HCT116 (cell line): Measurements from ENCODE around the gene CELA3B. TPM values are rescaled to one million over a fixed set of nuclear protein-coding genes. Genes with fewer than 3 reads are reported as not detected.
"Not testable (repeated sequence)": the region's sequence is repeated elsewhere in the genome, so short reads cannot be mapped to it uniquely, and the experiment has no call there.

Experiments used
- ATAC-seq: fragments of 200-7000 bp; cut with Tn5 transposase; 2 replicates; pipeline ENCODE4 v1.9.1; 2020; ENCODE audit warnings: mild to moderate bottlenecking, moderate library complexity
- BruUV-seq: library from RNA; stranded (reverse); fragments of 400-500 nt; replicated peaks from 2 replicates; lab custom pipeline; 2021; lab: Mats Ljungman, UMichigan
- CTCF ChIA-PET: fragments of 300-600 bp; sonication (Branson Sonifier 250); formaldehyde crosslinking; loops from one replicate; lab custom pipeline; 2021; ENCODE audit warnings: antibody characterized with exemption; lab: Charles Lee
- POLR2A ChIA-PET: fragments of 300-600, 350-600 bp; sonication (Branson Sonifier 250); formaldehyde crosslinking; loops from one replicate; lab custom pipeline; 2021; ENCODE audit warnings: antibody characterized with exemption; lab: Charles Lee
- RAD21 ChIA-PET, 2 experiments: fragments of 300-600 bp; sonication (Branson Sonifier 250); formaldehyde crosslinking; loops; one replicate each; lab custom pipeline; 2023; ENCODE audit warnings: low total read pairs in 2 of 2; ENCODE audit not compliant: uncharacterized antibody in 2 of 2, unreplicated experiment in 2 of 2, low non-redundant PET in 1 of 2; lab: Charles Lee
- DNase-seq: peaks from one replicate; pipeline ENCODE4 v3.0.0-alpha.2; 2010; ENCODE audit warnings: low read depth, low spot score
- H2AFZ ChIP-seq: fragments of 200-600 bp; shearing (Covaris generic), sonication (generic); 2 replicates; pipeline ENCODE4 v1.6.1; 2017; ENCODE audit warnings: low read depth, mixed run types, mixed read lengths, antibody characterized with exemption, low read length; ENCODE audit not compliant: poor library complexity, severe bottlenecking
- H3K27ac ChIP-seq: 2 replicates; pipeline ENCODE4 v1.5.1; 2012; ENCODE audit warnings: low read depth, low read length
- H3K27me3 ChIP-seq: fragments of 200-600 bp; sonication (generic); 2 replicates; pipeline ENCODE4 v1.6.1; 2016; ENCODE audit warnings: mixed run types, low read length, mixed read lengths; ENCODE audit not compliant: insufficient read depth
- H3K36me3 ChIP-seq, 2 experiments: fragments of 200-500 bp in 1 of 2; fragments of 200-600 bp in 1 of 2; sonication (Bioruptor generic) in 1 of 2; sonication (generic) in 1 of 2; 2 replicates each; pipeline versions ENCODE4 v1.5.1 to v1.6.1; 2014 to 2016; ENCODE audit warnings: low read length in 2 of 2, inconsistent platforms in 1 of 2, mixed read lengths in 1 of 2, mixed run types in 1 of 2; ENCODE audit not compliant: insufficient read depth in 2 of 2, control insufficient read depth in 1 of 2
- H3K4me1 ChIP-seq, 2 experiments: fragments of 200-600 bp in 1 of 2; sonication (generic) in 1 of 2; 2 replicates each; pipeline versions ENCODE4 v1.5.1 to v1.6.1; 2012 to 2017; ENCODE audit warnings: low read length in 2 of 2, inconsistent platforms in 1 of 2, mild to moderate bottlenecking in 1 of 2, mixed read lengths in 1 of 2, mixed run types in 1 of 2, moderate library complexity in 1 of 2; ENCODE audit not compliant: insufficient read depth in 2 of 2, control insufficient read depth in 1 of 2
- H3K4me2 ChIP-seq: fragments of 200-600 bp; sonication (generic); 2 replicates; pipeline ENCODE4 v1.6.1; 2017; ENCODE audit warnings: mixed run types, low read length, mixed read lengths
- H3K4me3 ChIP-seq, 2 experiments: fragments of 200-600 bp in 1 of 2; sonication (generic) in 1 of 2; replicated peaks in 1 of 2; 2 replicates each; pipeline ENCODE4 v1.5.1; 2011 to 2016; ENCODE audit warnings: low read length in 2 of 2, control low read depth in 1 of 2, low read depth in 1 of 2, mild to moderate bottlenecking in 1 of 2, mixed read lengths in 1 of 2, mixed run types in 1 of 2
- H3K79me2 ChIP-seq: fragments of 200-600 bp; sonication (generic); 2 replicates; pipeline ENCODE4 v1.6.1; 2017; ENCODE audit warnings: mild to moderate bottlenecking, mixed run types, low read length, moderate library complexity, mixed read lengths; ENCODE audit not compliant: insufficient read depth
- H3K9ac ChIP-seq: fragments of 200-600 bp; sonication (generic); 2 replicates; pipeline ENCODE4 v1.6.1; 2016; ENCODE audit warnings: low read length, mixed read lengths
- H3K9me2 ChIP-seq: fragments of 200-600 bp; sonication (generic), shearing (Covaris generic); 2 replicates; pipeline ENCODE4 v1.6.1; 2017; ENCODE audit warnings: mixed run types, mild to moderate bottlenecking, moderate library complexity; ENCODE audit not compliant: insufficient read depth
- H3K9me3 ChIP-seq, 2 experiments: fragments of 200-500 bp in 1 of 2; fragments of 200-600 bp in 1 of 2; sonication (Bioruptor generic) in 1 of 2; sonication (generic) in 1 of 2; 2 replicates each; pipeline ENCODE4 v1.6.1; 2014 to 2017; ENCODE audit warnings: low read length in 2 of 2, mixed read lengths in 2 of 2, inconsistent platforms in 1 of 2, low read depth in 1 of 2, mild to moderate bottlenecking in 1 of 2, mixed run types in 1 of 2, moderate library complexity in 1 of 2; ENCODE audit not compliant: control insufficient read depth in 1 of 2, insufficient read depth in 1 of 2
- H4K20me1 ChIP-seq: fragments of 200-600 bp; sonication (generic), shearing (Covaris generic); 2 replicates; pipeline ENCODE4 v1.6.1; 2017; ENCODE audit warnings: mixed run types, mild to moderate bottlenecking, moderate library complexity; ENCODE audit not compliant: insufficient read depth
- CTCF ChIP-seq, 3 experiments: fragments of 200-600 bp in 1 of 3; sonication (generic) in 1 of 3; IDR thresholded peaks in 2 of 3; conservative IDR thresholded peaks in 1 of 3; 2 replicates each; pipeline ENCODE4 v1.5.1; 2012 to 2017; ENCODE audit warnings: low read depth in 2 of 3, low read length in 2 of 3, antibody characterized with exemption in 1 of 3, borderline replicate concordance in 1 of 3, control low read depth in 1 of 3, mild to moderate bottlenecking in 1 of 3, mixed read lengths in 1 of 3, mixed run types in 1 of 3, moderate library complexity in 1 of 3; ENCODE audit not compliant: insufficient read depth in 1 of 3
- RAD21 ChIP-seq: IDR thresholded peaks from 2 replicates; pipeline ENCODE4 v1.6.1; 2012; ENCODE audit warnings: low read depth, mild to moderate bottlenecking
- intact Hi-C: fragments of 100-400 bp; cut with micrococcal nuclease; formaldehyde crosslinking; loops from 2 replicates; pipeline ENCODE4 v1.10.0; 2022
- total RNA-seq: library from RNA; stranded (reverse); gene quantifications from one replicate; pipeline ENCODE4 v1.2.1, GENCODE V29; 2021; ENCODE audit not compliant: unreplicated experiment

CELA3B gene
- total RNA-seq, 1 experiment from 2014 or later = 5.3 TPM

GRCh38 chr1:22003959-22004358 lies 27.1 kb downstream of the CELA3B start:
- not testable (repeated sequence) for H3K4me2 ChIP-seq

GRCh38 chr1:22005261-22006149 lies 28.7 kb downstream of the CELA3B start:
- H3K79me2 ChIP-seq, H2AFZ ChIP-seq, H3K9me2 ChIP-seq, RAD21 ChIA-PET, H4K20me1 ChIP-seq, H3K4me2 ChIP-seq, intact Hi-C loops, H3K9ac ChIP-seq, H3K4me1 ChIP-seq, H3K4me3 ChIP-seq, H3K27ac ChIP-seq, H3K27me3 ChIP-seq, H3K36me3 ChIP-seq, H3K9me3 ChIP-seq, BruUV-seq: not testable (repeated sequence)
- TF ChIP-seq RAD21 (peak; percentile 58), CTCF (IDR thresholded peaks at IDR 0.05 in 2 of 3, conservative IDR thresholded peaks at IDR 0.05 in 1 of 3; ENCODE audit: borderline replicate concordance in 1 of 3, insufficient read depth in 1 of 3, low read depth in 2 of 3, low read length in 2 of 3) (peak; percentile 48 to 56 (median 55); a peak in 5 of 6 replicates)
- DNase-seq = peak; percentile 51
- ATAC-seq = peak; percentile 99
- ChIA-PET POLR2A (interaction anchor here (1.1 kb wide), 1 partner anchor 25 kb away, joined by 3 read pairs; no protein-coding TSS in a partner anchor), CTCF (interaction anchor here (1.4 to 1.7 kb wide), 2 partner anchors 23 to 27 kb away, joined by 5 to 15 read pairs; no protein-coding TSS in a partner anchor)

More at GRCh38 chr1:22003959-22004358, 27.1 kb downstream of the CELA3B start:
- H4K20me1 ChIP-seq, H3K79me2 ChIP-seq, H3K36me3 ChIP-seq, H3K27me3 ChIP-seq, POLR2A ChIA-PET, RAD21 ChIA-PET, H2AFZ ChIP-seq, H3K9me3 ChIP-seq, H3K9me2 ChIP-seq, H3K4me3 ChIP-seq, intact Hi-C loops, H3K9ac ChIP-seq, H3K27ac ChIP-seq, H3K4me1 ChIP-seq, DNase-seq, BruUV-seq, ATAC-seq: not testable (repeated sequence)
- CTCF ChIA-PET = interaction anchor here (1.0 to 1.7 kb wide), 3 partner anchors 21 to 632 kb away, joined by 3 to 5 read pairs (median 3); no protein-coding TSS in a partner anchor

DNA sequence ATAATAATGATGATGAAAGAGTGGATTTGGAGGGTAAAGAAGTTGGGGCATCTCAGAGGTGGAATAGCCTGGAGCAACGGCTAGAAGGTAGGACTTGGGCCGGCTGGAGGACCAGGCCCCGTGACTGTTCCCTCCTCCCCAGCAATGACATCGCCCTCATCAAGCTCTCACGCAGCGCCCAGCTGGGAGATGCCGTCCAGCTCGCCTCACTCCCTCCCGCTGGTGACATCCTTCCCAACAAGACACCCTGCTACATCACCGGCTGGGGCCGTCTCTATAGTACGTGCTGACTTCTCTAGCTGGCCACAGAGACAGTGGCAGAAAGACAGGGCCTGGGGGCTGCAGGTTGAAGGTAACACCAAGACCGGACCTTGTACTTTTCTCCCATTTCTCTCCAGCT lies 29.9 kb downstream of the CELA3B start:
- intact Hi-C loops, POLR2A ChIA-PET: not testable (repeated sequence)

More for the DNA sequence above, 29.9 kb downstream of the CELA3B start:
- H3K9me3 ChIP-seq, H3K9ac ChIP-seq, RAD21 ChIA-PET, H4K20me1 ChIP-seq, H3K79me2 ChIP-seq, H3K4me3 ChIP-seq, H3K4me1 ChIP-seq, H3K27ac ChIP-seq, DNase-seq, BruUV-seq, H3K9me2 ChIP-seq, CTCF ChIA-PET, H3K4me2 ChIP-seq, H3K36me3 ChIP-seq, ATAC-seq, H3K27me3 ChIP-seq, H2AFZ ChIP-seq: not testable (repeated sequence)
